T-helper 1 cell (primary cell): ENCODE measurements around the gene TLR9.
"Not testable (repeated sequence)": the region's sequence is repeated elsewhere in the genome, so short reads cannot be mapped to it uniquely, and the experiment has no call there.

Experiments used
- DNase-seq, 5 donors: peaks; one replicate each; pipeline ENCODE4 v3.0.0-alpha.2; 2012 to 2020
- total RNA-seq, 4 donors: gene quantifications; one replicate each; lab custom pipeline; 2026; lab: John Stamatoyannopoulos, UW

Gene TLR9
- 0 reads per million in 4 donors for total RNA-seq

- no peak for DNase-seq
Observed at GRCh38 chr3:52225452-52226228, at the start of gene TLR9. Gene TLR9 (minus strand): TSS chr3:52225645. CDS start chr3:52225529, 116 bp downstream.

GRCh38 chr3:52274781-52275180, 49.3 kb upstream of the TLR9 start:
- not testable (repeated sequence) for DNase-seq

GRCh38 chr3:52272831-52273230, 47.4 kb upstream of the TLR9 start:
- DNase-seq: no peak

GRCh38 chr3:52272172-52272571, 46.7 kb upstream of the TLR9 start:
- DNase-seq: not testable (repeated sequence)

- no peak for DNase-seq
Observed at GRCh38 chr3:52270252-52270754, 44.9 kb upstream of the TLR9 start.

- no peak for DNase-seq
Observed at GRCh38 chr3:52269776-52270175, 44.3 kb upstream of the TLR9 start.

- peak in 1 of 5 donors; percentile 46 for DNase-seq
Observed at GRCh38 chr3:52268036-52268435, 42.6 kb upstream of the TLR9 start.

- no peak for DNase-seq
Observed at GRCh38 chr3:52265387-52265786, 39.9 kb upstream of the TLR9 start.

GRCh38 chr3:52262447-52262846, 37.0 kb upstream of the TLR9 start:
- DNase-seq: no peak

GRCh38 chr3:52259448-52259847, 34.0 kb upstream of the TLR9 start:
- DNase-seq: no peak

GRCh38 chr3:52259035-52259434, 33.6 kb upstream of the TLR9 start:
- no peak for DNase-seq

GRCh38 chr3:52257911-52258310, 32.5 kb upstream of the TLR9 start:
- no peak for DNase-seq

- no peak for DNase-seq
Observed at GRCh38 chr3:52256622-52257021, 31.2 kb upstream of the TLR9 start.

- DNase-seq: no peak
Observed at GRCh38 chr3:52256159-52256558, 30.7 kb upstream of the TLR9 start.

- no peak for DNase-seq
Observed at GRCh38 chr3:52254608-52255007, 29.2 kb upstream of the TLR9 start.

GRCh38 chr3:52253314-52254304, 28.2 kb upstream of the TLR9 start:
- peak; percentile 63 to 94 (median 77) for DNase-seq

- DNase-seq: no peak
Observed at GRCh38 chr3:52250122-52250521, 24.7 kb upstream of the TLR9 start.

- no peak for DNase-seq
Observed at GRCh38 chr3:52249683-52250082, 24.2 kb upstream of the TLR9 start.

- no peak for DNase-seq
Observed at GRCh38 chr3:52248816-52249547, 23.5 kb upstream of the TLR9 start.

GRCh38 chr3:52248165-52248541, 22.7 kb upstream of the TLR9 start:
- no peak for DNase-seq

- no peak for DNase-seq
Observed at GRCh38 chr3:52247409-52248164, 22.1 kb upstream of the TLR9 start.
